WTC11 (cell line): Measurements from ENCODE around the gene PARD3B.

Source experiments
- CTCF ChIP-seq: fragments of 200-600 bp; IDR thresholded peaks from 2 replicates; pipeline ENCODE4 v1.8.0; 2022; ENCODE audit warnings: antibody characterized with exemption
- GRHL2 ChIP-seq: fragments of 250-450 bp; sonication (Bioruptor Pico); IDR thresholded peaks from 2 replicates; pipeline ENCODE4 v1.8.0; 2022; ENCODE audit warnings: mild to moderate bottlenecking, moderate library complexity; ENCODE audit not compliant: insufficient replicate concordance, severe bottlenecking
- MYBL2 ChIP-seq: sonication (generic); formaldehyde crosslinking; IDR thresholded peaks from 2 replicates; pipeline ENCODE4 v1.8.1; 2023; ENCODE audit warnings: mild to moderate bottlenecking, moderate library complexity, missing genetic modification reagents
- NFE2L1 ChIP-seq: sonication (generic); formaldehyde crosslinking; IDR thresholded peaks from 2 replicates; pipeline ENCODE4 v1.8.1; 2023; ENCODE audit warnings: missing genetic modification reagents
- SP1 ChIP-seq: sonication (generic); formaldehyde crosslinking; conservative IDR thresholded peaks from 2 replicates; pipeline ENCODE4 v1.8.1; 2022; ENCODE audit warnings: missing genetic modification reagents
- ZNF121 ChIP-seq: sonication (generic); formaldehyde crosslinking; IDR thresholded peaks from 2 replicates; pipeline ENCODE4 v1.8.0; 2023; ENCODE audit warnings: missing genetic modification reagents
- TF ChIP-seq, protein P1 (sequence below): sonication (generic); formaldehyde crosslinking; IDR thresholded peaks from 2 replicates; pipeline ENCODE4 v1.8.1; 2023; ENCODE audit warnings: mild to moderate bottlenecking, missing genetic modification reagents, moderate library complexity
- TF ChIP-seq, protein P2 (sequence below): fragments of 250-450 bp; sonication (Bioruptor Pico); IDR thresholded peaks from 2 replicates; pipeline ENCODE4 v1.9.0; 2021; ENCODE audit warnings: mild to moderate bottlenecking, borderline replicate concordance
- TF ChIP-seq, protein P3 (sequence below): sonication (generic); formaldehyde crosslinking; IDR thresholded peaks from 2 replicates; pipeline ENCODE4 v1.8.1; 2023; ENCODE audit warnings: mild to moderate bottlenecking, missing genetic modification reagents

DNA sequence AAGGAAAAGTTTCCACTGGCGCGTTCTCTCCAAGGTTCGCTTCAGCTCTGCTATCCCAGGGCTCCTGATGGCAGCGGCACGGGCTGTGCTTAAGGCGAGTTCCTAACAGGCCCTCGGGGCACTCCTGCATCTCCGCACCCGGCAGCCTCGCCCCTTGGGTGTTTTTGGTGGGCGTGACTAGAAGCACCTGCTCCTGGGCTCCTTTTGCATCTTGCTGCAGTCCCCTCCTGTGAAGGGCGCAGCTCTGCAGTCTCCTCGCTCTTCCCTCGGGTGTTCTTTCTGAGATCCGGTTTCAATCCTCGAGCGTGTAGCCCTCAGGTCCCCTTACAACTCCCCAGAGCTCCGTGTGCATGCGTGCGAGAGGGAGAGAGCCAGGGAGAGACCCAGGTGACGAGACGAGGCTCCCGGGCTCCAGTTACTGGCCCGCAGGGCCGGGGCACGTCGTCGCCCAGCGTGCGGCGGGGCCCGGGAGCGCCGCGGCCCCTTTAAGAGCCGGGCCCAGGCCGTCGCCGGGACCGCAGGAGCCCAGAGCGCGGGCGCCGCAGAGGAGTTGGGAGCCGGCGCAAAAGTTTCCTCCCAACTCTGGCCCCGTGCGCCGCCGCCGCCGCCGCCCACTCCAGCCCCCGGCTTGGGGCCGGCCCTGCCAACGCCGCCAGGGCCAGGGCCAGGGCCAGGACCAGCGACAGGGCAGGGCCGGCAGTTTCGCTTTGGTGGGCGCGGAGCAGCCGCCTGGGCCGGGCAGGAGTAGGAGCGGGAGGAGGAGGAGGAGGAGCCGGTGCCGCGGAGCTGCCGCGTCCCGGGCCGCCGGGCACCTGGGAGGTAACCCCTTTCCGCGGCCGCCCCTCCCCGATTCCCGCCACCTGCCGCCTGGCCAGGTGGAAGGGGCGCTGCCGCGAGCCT is at the start of gene PARD3B:
- 0 out of 2 replicates have a peak, but pooled peaks have one; percentile 40 for TF ChIP-seq NFE2L1 (CRISPR knock-in tag)
- TF ChIP-seq, protein P1, sequence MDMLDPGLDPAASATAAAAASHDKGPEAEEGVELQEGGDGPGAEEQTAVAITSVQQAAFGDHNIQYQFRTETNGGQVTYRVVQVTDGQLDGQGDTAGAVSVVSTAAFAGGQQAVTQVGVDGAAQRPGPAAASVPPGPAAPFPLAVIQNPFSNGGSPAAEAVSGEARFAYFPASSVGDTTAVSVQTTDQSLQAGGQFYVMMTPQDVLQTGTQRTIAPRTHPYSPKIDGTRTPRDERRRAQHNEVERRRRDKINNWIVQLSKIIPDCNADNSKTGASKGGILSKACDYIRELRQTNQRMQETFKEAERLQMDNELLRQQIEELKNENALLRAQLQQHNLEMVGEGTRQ, result no peak
- no peak for TF ChIP-seq CTCF
- TF ChIP-seq, protein P2, sequence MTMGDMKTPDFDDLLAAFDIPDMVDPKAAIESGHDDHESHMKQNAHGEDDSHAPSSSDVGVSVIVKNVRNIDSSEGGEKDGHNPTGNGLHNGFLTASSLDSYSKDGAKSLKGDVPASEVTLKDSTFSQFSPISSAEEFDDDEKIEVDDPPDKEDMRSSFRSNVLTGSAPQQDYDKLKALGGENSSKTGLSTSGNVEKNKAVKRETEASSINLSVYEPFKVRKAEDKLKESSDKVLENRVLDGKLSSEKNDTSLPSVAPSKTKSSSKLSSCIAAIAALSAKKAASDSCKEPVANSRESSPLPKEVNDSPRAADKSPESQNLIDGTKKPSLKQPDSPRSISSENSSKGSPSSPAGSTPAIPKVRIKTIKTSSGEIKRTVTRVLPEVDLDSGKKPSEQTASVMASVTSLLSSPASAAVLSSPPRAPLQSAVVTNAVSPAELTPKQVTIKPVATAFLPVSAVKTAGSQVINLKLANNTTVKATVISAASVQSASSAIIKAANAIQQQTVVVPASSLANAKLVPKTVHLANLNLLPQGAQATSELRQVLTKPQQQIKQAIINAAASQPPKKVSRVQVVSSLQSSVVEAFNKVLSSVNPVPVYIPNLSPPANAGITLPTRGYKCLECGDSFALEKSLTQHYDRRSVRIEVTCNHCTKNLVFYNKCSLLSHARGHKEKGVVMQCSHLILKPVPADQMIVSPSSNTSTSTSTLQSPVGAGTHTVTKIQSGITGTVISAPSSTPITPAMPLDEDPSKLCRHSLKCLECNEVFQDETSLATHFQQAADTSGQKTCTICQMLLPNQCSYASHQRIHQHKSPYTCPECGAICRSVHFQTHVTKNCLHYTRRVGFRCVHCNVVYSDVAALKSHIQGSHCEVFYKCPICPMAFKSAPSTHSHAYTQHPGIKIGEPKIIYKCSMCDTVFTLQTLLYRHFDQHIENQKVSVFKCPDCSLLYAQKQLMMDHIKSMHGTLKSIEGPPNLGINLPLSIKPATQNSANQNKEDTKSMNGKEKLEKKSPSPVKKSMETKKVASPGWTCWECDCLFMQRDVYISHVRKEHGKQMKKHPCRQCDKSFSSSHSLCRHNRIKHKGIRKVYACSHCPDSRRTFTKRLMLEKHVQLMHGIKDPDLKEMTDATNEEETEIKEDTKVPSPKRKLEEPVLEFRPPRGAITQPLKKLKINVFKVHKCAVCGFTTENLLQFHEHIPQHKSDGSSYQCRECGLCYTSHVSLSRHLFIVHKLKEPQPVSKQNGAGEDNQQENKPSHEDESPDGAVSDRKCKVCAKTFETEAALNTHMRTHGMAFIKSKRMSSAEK, result no peak; the same call in 1 of the 2 replicates
- peak; percentile 69; the same call in 1 of the 2 replicates for TF ChIP-seq MYBL2 (CRISPR knock-in tag)
- no peak for TF ChIP-seq ZNF121
- TF ChIP-seq, protein P3, sequence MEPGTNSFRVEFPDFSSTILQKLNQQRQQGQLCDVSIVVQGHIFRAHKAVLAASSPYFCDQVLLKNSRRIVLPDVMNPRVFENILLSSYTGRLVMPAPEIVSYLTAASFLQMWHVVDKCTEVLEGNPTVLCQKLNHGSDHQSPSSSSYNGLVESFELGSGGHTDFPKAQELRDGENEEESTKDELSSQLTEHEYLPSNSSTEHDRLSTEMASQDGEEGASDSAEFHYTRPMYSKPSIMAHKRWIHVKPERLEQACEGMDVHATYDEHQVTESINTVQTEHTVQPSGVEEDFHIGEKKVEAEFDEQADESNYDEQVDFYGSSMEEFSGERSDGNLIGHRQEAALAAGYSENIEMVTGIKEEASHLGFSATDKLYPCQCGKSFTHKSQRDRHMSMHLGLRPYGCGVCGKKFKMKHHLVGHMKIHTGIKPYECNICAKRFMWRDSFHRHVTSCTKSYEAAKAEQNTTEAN (CRISPR knock-in tag), result peak; percentile 59; the same call in 1 of the 2 replicates
- TF ChIP-seq SP1 (CRISPR knock-in tag), result peak; percentile 53
- no peak for TF ChIP-seq GRHL2 (CRISPR knock-in tag)
